ENCODE measurements around the gene SELENOI. TPM values are rescaled to one million over a fixed set of nuclear protein-coding genes. Genes with fewer than 3 reads are reported as not detected.

The SELENOI gene
- total and polyA plus RNA-seq, 8 donors: 0.92 to 60.8 (median 4.5) TPM

DNA sequence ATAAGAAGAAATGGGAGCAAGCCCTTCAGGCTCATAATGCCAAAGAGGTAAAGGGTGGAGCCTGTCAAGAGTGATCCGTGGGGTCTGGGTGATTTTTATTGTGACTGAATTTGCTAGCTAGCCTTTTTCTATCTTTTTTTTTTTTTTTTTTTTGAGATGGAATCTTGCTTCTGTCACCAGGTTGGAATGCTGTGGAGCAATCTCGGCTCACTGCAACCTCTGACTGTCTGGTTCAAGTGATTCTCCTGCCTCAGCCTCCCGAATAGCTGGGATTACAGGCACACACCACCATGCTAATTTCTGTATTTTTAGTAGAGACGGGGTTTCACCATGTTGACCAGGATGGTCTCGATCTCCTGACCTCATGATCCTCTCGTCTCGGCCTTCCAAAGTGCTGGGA, 84.9 kb downstream of the SELENOI start:
- DNase-seq: no peak
- Histone ChIP-seq H3K27me3 (peaks cover 0 to 4% (median 0%) of the 10 kb centered on the region in 3 donors), H3K4me1 (no peaks in the 10 kb centered on the region), H3K36me3 (no peaks in the 10 kb centered on the region), H3K27ac (no peak overlapping the region), H3K4me3 (no peak overlapping the region), H3K9me3 (no peaks in the 10 kb centered on the region)
- WGBS, 5 donors: 88 to 95% (median 93%) methylated on average over 7 of the region's 7 CpGs
- intact Hi-C loops (cut with DNase I; ENCODE audit: low total_unique reads): no loop called here
- TF ChIP-seq POLR2AphosphoS5 (IDR thresholded peaks at IDR 0.05) (no peak), EP300 (IDR thresholded peaks at IDR 0.05) (no peak), POLR2A (IDR thresholded peaks at IDR 0.05) (no peak)
- TF ChIP-seq, protein P1, sequence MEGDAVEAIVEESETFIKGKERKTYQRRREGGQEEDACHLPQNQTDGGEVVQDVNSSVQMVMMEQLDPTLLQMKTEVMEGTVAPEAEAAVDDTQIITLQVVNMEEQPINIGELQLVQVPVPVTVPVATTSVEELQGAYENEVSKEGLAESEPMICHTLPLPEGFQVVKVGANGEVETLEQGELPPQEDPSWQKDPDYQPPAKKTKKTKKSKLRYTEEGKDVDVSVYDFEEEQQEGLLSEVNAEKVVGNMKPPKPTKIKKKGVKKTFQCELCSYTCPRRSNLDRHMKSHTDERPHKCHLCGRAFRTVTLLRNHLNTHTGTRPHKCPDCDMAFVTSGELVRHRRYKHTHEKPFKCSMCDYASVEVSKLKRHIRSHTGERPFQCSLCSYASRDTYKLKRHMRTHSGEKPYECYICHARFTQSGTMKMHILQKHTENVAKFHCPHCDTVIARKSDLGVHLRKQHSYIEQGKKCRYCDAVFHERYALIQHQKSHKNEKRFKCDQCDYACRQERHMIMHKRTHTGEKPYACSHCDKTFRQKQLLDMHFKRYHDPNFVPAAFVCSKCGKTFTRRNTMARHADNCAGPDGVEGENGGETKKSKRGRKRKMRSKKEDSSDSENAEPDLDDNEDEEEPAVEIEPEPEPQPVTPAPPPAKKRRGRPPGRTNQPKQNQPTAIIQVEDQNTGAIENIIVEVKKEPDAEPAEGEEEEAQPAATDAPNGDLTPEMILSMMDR (IDR thresholded peaks at IDR 0.05): no peak

GRCh38 chr2:26432363-26432762, 86.4 kb downstream of the SELENOI start:
- Histone ChIP-seq H3K27ac (no peak overlapping the region), H3K4me1 (no peaks in the 10 kb centered on the region), H3K4me3 (no peak overlapping the region), H3K36me3 (no peaks in the 10 kb centered on the region), H3K27me3 (peaks cover 0 to 7% (median 0%) of the 10 kb centered on the region in 3 donors), H3K9me3 (no peaks in the 10 kb centered on the region)
- intact Hi-C loops (cut with DNase I; ENCODE audit: low total_unique reads): no loop called here
- TF ChIP-seq EP300 (IDR thresholded peaks at IDR 0.05): no peak
- TF ChIP-seq, protein P1 (IDR thresholded peaks at IDR 0.05): no peak
- no peak for TF ChIP-seq POLR2AphosphoS5 (IDR thresholded peaks at IDR 0.05)
- no peak for TF ChIP-seq POLR2A (IDR thresholded peaks at IDR 0.05)
- no peak for DNase-seq

- DNase-seq: no peak
- Histone ChIP-seq H3K4me3 (no peak overlapping the region), H3K9me3 (no peaks in the 10 kb centered on the region), H3K4me1 (no peaks in the 10 kb centered on the region), H3K36me3 (no peaks in the 10 kb centered on the region), H3K27me3 (peaks cover 0 to 7% (median 0%) of the 10 kb centered on the region in 3 donors), H3K27ac (no peak overlapping the region)
- TF ChIP-seq POLR2AphosphoS5 (IDR thresholded peaks at IDR 0.05): no peak
- TF ChIP-seq, protein P1 (IDR thresholded peaks at IDR 0.05): no peak
- no peak for TF ChIP-seq EP300 (IDR thresholded peaks at IDR 0.05)
- TF ChIP-seq POLR2A (IDR thresholded peaks at IDR 0.05): no peak
- 21 to 60% (median 34%) methylated on average over 2 of the region's 2 CpGs for WGBS, 5 donors
- intact Hi-C loops (cut with DNase I; ENCODE audit: low total_unique reads): no loop called here
Measured at GRCh38 chr2:26432859-26433258, 86.9 kb downstream of the SELENOI start.

GRCh38 chr2:26435106-26435505, 89.2 kb downstream of the SELENOI start:
- H3K36me3 ChIP-seq: no peaks in the 10 kb centered on the region
- no peaks in the 10 kb centered on the region for H3K9me3 ChIP-seq
- no peak overlapping the region for H3K4me3 ChIP-seq
- intact Hi-C loops (cut with DNase I; ENCODE audit: low total_unique reads): no loop called here
- no peaks in the 10 kb centered on the region for H3K4me1 ChIP-seq
- 60 to 76% (median 66%) methylated on average over 2 of the region's 2 CpGs for WGBS, 5 donors
- H3K27ac ChIP-seq: no peak overlapping the region
- H3K27me3 ChIP-seq: peaks cover 0 to 7% (median 0%) of the 10 kb centered on the region in 3 donors
- no peak for DNase-seq
- TF ChIP-seq, protein P1 (IDR thresholded peaks at IDR 0.05): no peak
- TF ChIP-seq POLR2AphosphoS5 (IDR thresholded peaks at IDR 0.05) (no peak), POLR2A (IDR thresholded peaks at IDR 0.05) (no peak), EP300 (IDR thresholded peaks at IDR 0.05) (no peak)
